GM12878 (cell line): ENCODE results near the gene NEK3. TPM values are rescaled to one million over a fixed set of nuclear protein-coding genes. Genes with fewer than 3 reads are reported as not detected.
"Not testable (repeated sequence)": the region's sequence is repeated elsewhere in the genome, so short reads cannot be mapped to it uniquely, and the experiment has no call there.

Experiments
- ATAC-seq: fragments of 200-7000 bp; cut with Tn5 transposase; 3 replicates; pipeline ENCODE4 v1.9.1; 2020; ENCODE audit warnings: mild to moderate bottlenecking, moderate library complexity
- BruUV-seq: library from RNA; stranded (reverse); fragments of 400-500 nt; replicated peaks from 2 replicates; lab custom pipeline; 2021; lab: Mats Ljungman, UMichigan
- CTCF ChIA-PET: fragments of 300-600 bp; sonication (Branson Sonifier 250); formaldehyde crosslinking; extraction: SDS; loops from one replicate; lab custom pipeline; 2021; ENCODE audit warnings: inconsistent platforms; lab: Yijun Ruan, JAX
- POLR2A ChIA-PET: fragments of 350-600 bp; formaldehyde crosslinking; extraction: SDS; loops from one replicate; lab custom pipeline; 2021; ENCODE audit warnings: inconsistent platforms; lab: Charles Lee
- RAD21 ChIA-PET: fragments of 300-600 bp; sonication (Branson Sonifier 250); formaldehyde crosslinking; loops from one replicate; lab custom pipeline; 2023; ENCODE audit warnings: antibody characterized with exemption; ENCODE audit not compliant: unreplicated experiment; lab: Charles Lee
- SMC1A ChIA-PET: fragments of 300-600 bp; sonication (Branson Sonifier 250); formaldehyde crosslinking; loops from one replicate; lab custom pipeline; 2023; ENCODE audit not compliant: unreplicated experiment, uncharacterized antibody; lab: Charles Lee
- DNase-seq: peaks from one replicate; pipeline ENCODE4 v3.0.0-alpha.2; 2011; ENCODE audit warnings: low read depth, low spot score
- FAIRE-seq: peaks from 3 replicates; lab custom pipeline; 2011; peaks lifted over from hg19 to GRCh38; lab: Jason Lieb, UNC
- H2AFZ ChIP-seq: 2 replicates; pipeline ENCODE4 v1.6.0; 2011; ENCODE audit warnings: low read depth, low read length, control low read depth; ENCODE audit not compliant: control insufficient read depth
- H3K27ac ChIP-seq: 2 replicates; pipeline ENCODE4 v1.5.1; 2011; ENCODE audit warnings: control low read depth; ENCODE audit not compliant: control insufficient read depth, insufficient read depth
- H3K27me3 ChIP-seq, 2 experiments: replicated peaks in 1 of 2; 2 replicates each; pipeline versions ENCODE4 v1.6.0 to v1.6.1; 2011; ENCODE audit warnings: low read length in 1 of 2; ENCODE audit not compliant: control insufficient read depth in 2 of 2, insufficient read depth in 2 of 2
- H3K36me3 ChIP-seq, 2 experiments: 2 replicates each; pipeline ENCODE4 v1.5.1; 2011; ENCODE audit warnings: low read length in 1 of 2; ENCODE audit not compliant: control insufficient read depth in 2 of 2, insufficient read depth in 2 of 2
- H3K4me1 ChIP-seq: 2 replicates; pipeline ENCODE4 v1.6.1; 2011; ENCODE audit warnings: mild to moderate bottlenecking, low read length, moderate library complexity, mixed read lengths; ENCODE audit not compliant: control insufficient read depth, insufficient read depth
- H3K4me2 ChIP-seq: 2 replicates; pipeline ENCODE4 v1.6.0; 2011; ENCODE audit warnings: control low read depth; ENCODE audit not compliant: control insufficient read depth, insufficient read depth
- H3K4me3 ChIP-seq: fragments of 200-600 bp; sonication (generic); 2 replicates; pipeline ENCODE4 v1.5.1; 2016
- H3K79me2 ChIP-seq: 2 replicates; pipeline ENCODE4 v1.6.0; 2011; ENCODE audit warnings: low read length; ENCODE audit not compliant: control insufficient read depth, insufficient read depth
- H3K9ac ChIP-seq: 2 replicates; pipeline ENCODE4 v1.8.0; 2011; ENCODE audit warnings: low read length, control low read depth, mixed read lengths; ENCODE audit not compliant: control insufficient read depth, insufficient read depth
- H3K9me3 ChIP-seq: replicated peaks from 3 replicates; pipeline ENCODE4 v1.5.1; 2011; ENCODE audit warnings: mild to moderate bottlenecking, low read length; ENCODE audit not compliant: control insufficient read depth, insufficient read depth
- H4K20me1 ChIP-seq: 2 replicates; pipeline ENCODE4 v1.6.0; 2011; ENCODE audit not compliant: control insufficient read depth, insufficient read depth
- WGBS: methylation state at CpG from one replicate; pipeline ENCODE4 v1.1.6; 2016; ENCODE audit warnings: low lambda C conversion rate; ENCODE audit not compliant: insufficient replicate concordance, insufficient coverage; ENCODE audit errors: missing lambda C conversion rate; 5-methylcytosine and 5-hydroxymethylcytosine counted together
- in situ Hi-C: fragments of 300-500 bp; cut with MboI; formaldehyde crosslinking; loops from 9 replicates; pipeline ENCODE4 v1.14.3; 2018; ENCODE audit warnings: mixed read lengths
- intact Hi-C: fragments of 100-400 bp; cut with micrococcal nuclease; formaldehyde crosslinking; loops from one replicate; pipeline ENCODE4 v1.14.2; 2022; ENCODE audit not compliant: unreplicated experiment
- polyA plus RNA-seq, 11 experiments: library from polyadenylated mRNA; depleted of rRNA in 4 of 11; unstranded in 6 of 11; stranded (reverse) in 5 of 11; fragments of >200 nt; fragmentation: Nextera tagmentation in 4 of 11; fragmentation: Illumina TruSeq in 1 of 11; extraction: Ambion mirVana in 4 of 11; extraction: Trizol in 1 of 11; gene quantifications; 1 replicate in 1 of 11; 2 replicates in 10 of 11; pipeline versions ENCODE4 v1.2.1 to v1.2.3, GENCODE V29; 2011 to 2016; ENCODE audit warnings: inconsistent platforms in 2 of 11, missing spikeins in 2 of 11, low read depth in 1 of 11
- total RNA-seq, 4 experiments: library from RNA; depleted of rRNA in 3 of 4; stranded (reverse); fragments of >200 nt in 3 of 4; fragmentation: Illumina TruSeq in 1 of 4; extraction: Trizol in 1 of 4; gene quantifications; 2 replicates each; pipeline versions ENCODE4 v1.2.1 to v1.2.3, GENCODE V29; 2013 to 2021

The NEK3 gene
- total and polyA plus RNA-seq, 10 of the 15 experiments (the other 5 are each of a cell fraction or from before 2014, with no cell fraction given) = 2.9 to 9.3 (median 5.9) TPM

DNA sequence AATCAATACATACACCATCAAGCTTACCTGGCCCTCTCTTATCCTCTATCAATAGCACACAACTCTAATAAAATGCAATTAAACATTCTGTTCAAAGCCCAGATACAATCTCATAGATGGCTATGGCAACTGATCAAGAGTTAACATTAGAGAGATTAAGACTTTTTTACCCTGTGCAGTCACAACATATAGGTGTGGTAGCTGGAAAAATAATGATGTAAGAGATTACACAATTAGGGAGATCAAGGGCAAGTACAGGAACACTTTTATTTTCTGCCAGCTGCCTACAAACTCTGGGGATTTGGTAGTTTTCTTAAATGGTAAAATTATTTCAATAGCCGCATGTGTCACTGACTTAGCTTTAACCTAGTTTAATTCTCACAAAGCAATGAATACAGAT, 12.3 kb upstream of the NEK3 start:
- H3K4me2 ChIP-seq, POLR2A ChIA-PET, DNase-seq, H3K36me3 ChIP-seq, H3K9ac ChIP-seq, H3K4me3 ChIP-seq, H2AFZ ChIP-seq, H3K27me3 ChIP-seq, H4K20me1 ChIP-seq, H3K79me2 ChIP-seq, H3K4me1 ChIP-seq, BruUV-seq, H3K9me3 ChIP-seq, H3K27ac ChIP-seq, in situ Hi-C loops, intact Hi-C loops, ATAC-seq, RAD21 ChIA-PET: not testable (repeated sequence)
- CTCF ChIA-PET = interaction anchor here (0.7 kb wide), 2 partner anchors 9 to 251 kb away, joined by 3 read pairs; no protein-coding TSS in a partner anchor
- WGBS = 94% methylated on average over 1 of the region's 1 CpG
- SMC1A ChIA-PET = interaction anchor here (0.6 to 1.2 kb wide), 2 partner anchors 8 to 33 kb away, joined by 3 read pairs; no protein-coding TSS in a partner anchor
- FAIRE-seq = peak; percentile 57

DNA sequence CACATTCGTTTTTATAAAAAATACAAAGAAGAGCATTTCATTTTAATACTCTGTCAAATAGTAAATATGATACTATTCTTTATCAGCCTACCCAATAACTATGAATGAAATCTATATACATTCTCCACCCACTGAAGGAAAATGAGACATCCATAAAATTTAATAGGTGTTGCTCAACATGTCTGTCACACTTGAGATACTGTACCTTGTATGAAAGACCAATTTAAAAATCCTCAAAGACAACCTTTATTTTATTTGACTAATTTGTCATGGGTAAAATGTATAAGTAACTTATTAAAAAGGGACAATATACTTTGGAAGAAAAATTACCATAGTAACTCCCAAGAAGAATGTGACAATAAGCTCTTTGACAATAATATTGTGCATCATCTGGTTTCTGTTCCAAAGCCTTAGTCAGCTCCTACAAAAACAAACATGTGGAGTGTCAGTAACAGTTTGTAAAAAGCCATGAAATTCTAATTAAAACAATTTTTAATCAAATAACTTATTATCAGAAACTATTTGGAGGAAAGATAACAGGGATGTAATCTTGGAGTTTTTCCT, 11.5 kb upstream of the NEK3 start:
- RAD21 ChIA-PET, H3K79me2 ChIP-seq, H3K4me3 ChIP-seq, H2AFZ ChIP-seq, H3K9me3 ChIP-seq, in situ Hi-C loops, H3K4me1 ChIP-seq, BruUV-seq, FAIRE-seq, intact Hi-C loops, DNase-seq, CTCF ChIA-PET, H3K27ac ChIP-seq, H4K20me1 ChIP-seq, SMC1A ChIA-PET, H3K9ac ChIP-seq, POLR2A ChIA-PET, H3K36me3 ChIP-seq, ATAC-seq, H3K4me2 ChIP-seq, H3K27me3 ChIP-seq: not testable (repeated sequence)
- WGBS = 89% methylated on average over 1 of the region's 1 CpG
